ENCODE data around the gene TP53RK.

TP53RK gene

GRCh38 chr20:46660487-46660886 lies 28.8 kb downstream of the TP53RK start:
- no peak for DNase-seq (ENCODE audit: low spot score)

DNA sequence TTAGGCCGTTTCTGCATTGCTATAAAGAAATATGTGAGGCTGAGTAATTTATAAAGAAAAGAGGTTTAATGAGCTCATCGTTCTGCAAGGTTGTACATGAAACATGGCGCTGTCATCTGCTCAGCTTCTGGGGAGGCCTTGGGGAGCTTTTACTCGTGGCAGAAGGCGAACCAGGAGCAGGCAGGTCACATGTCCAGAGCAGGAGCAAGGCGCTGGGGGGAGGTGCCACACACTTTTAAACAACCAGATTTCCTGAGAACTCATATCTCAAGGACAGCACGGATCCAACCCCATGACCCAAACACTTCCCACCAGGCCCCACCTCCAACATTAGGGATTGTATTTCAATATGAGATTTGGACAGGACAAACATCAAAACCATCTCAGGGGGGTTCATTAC lies 31.6 kb downstream of the TP53RK start:
- DNase-seq (ENCODE audit: low spot score) = no peak

DNA sequence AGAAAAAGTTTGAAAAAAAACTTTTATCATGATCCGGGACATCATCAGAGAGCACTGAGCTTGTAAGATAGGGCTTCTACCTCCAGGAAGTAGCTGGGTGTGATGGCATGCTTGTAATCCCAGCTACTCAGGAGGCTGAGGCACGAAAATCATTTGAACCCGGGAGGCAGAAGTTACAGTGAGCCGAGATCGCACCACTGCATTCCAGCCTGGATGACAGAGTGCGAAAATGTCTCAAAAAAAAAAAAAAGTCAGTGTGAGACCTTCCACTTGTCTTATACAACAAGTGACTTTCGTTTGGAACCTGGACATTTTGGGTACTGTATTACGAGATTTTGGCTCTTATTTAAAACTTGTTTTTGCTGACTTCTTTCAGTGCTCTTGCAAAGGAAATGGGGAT lies 32.1 kb downstream of the TP53RK start:
- no peak for DNase-seq (ENCODE audit: low spot score)

DNA sequence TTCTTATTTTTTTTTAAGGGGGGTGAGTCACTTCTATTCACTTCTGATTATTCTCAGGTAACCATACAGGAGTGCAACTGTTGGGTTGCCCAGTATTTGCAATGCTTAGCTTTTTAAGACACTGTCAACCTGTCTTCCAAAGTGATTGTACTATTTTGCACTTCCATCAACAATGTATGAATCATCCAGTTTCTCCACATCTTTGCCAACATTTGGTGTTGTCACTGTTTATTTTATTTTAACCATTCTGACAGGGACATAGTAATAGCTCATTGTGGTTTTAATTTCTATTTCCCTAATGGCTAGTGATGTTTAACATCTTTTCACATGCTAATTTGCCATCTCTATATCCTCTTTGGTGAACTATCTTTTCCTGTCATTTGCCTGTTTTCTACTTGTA lies 36.5 kb downstream of the TP53RK start:
- DNase-seq (ENCODE audit: low spot score) = no peak

DNA sequence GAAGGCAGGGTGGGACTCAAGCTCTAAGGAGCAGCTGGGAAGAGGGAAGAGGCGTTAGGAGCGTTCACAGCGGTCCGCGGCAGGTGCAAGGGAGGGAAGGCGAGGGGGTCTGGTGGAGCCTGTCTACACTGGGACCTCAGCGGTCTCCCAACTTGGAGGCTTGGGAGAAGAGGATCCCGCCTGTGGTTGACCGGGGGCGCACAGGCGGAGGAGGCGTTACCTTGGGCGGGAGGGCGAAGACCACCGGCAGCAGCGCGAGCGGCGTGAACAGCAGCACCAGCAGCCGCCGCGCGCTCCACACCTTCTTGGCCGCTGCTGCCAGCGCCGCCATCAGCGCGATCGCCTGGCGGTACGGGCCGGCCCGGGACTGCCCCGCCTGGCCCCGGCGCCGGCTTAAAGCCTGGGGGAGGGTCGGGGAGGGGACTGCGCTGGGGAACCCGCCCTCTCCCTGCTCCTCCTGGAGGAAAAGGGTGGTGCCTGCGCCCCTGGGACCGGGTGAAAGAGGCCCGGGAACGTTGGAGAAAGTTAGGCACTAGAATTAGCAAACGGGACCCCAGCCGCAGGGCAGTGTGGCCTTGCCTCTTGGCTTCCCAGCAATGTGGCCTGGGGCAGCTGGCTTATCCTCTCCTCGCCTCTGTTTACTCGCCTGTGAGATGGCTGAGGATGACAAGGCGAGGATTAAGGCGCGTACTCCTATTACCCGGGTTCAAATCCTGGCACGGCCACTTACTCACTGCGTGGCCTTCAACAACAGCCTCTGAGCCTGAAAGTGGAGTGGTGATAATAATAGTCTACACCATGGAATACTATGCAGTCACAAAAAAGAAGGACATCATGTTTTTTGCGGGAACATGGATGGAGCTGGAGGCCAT lies 37.9 kb downstream of the TP53RK start, which contains the start of gene SLC13A3:
Gene SLC13A3, minus strand, starts transcription at position 369 of the 872 bp plus-strand sequence. Its CDS starts 38 bp downstream, at position 331.
- peak; percentile 85 for DNase-seq (ENCODE audit: low spot score)

DNA sequence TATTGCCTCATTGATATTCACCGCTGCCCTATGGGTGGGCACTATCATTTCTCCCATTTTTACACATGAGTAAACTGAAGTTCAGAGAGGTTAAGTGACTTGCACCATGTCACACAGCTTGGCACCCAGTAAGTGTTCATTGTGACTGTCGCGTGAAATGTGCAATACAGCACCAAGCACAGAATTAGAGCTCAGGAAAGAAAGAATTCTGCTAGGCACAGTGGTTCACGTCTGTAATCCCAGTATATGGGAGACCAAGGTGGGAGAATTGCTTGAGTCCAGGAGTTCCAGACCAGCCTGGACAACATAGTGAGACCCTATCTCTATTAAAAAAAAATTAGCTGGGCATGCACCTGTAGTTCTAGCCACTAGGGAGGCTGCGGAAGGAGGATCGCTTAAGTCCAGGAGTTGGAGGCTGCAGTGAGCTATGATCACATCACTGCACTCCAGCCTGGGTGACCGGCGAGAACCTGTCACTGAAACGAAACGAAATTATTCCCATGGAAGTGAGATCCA lies 38.6 kb downstream of the TP53RK start:
- DNase-seq (ENCODE audit: low spot score) = no peak

- no peak for DNase-seq (ENCODE audit: low spot score)
These were observed 39.2 kb downstream of the TP53RK start for GRCh38 chr20:46649965-46650542.

- no peak for DNase-seq (ENCODE audit: low spot score)
These were observed 39.6 kb downstream of the TP53RK start for GRCh38 chr20:46649650-46649949.

- peak; percentile 34 for DNase-seq (ENCODE audit: low spot score)
These were observed 40.2 kb downstream of the TP53RK start for GRCh38 chr20:46648903-46649649.

GRCh38 chr20:46647469-46647868 lies 41.8 kb downstream of the TP53RK start:
- no peak for DNase-seq (ENCODE audit: low spot score)

GRCh38 chr20:46646659-46647380 lies 42.4 kb downstream of the TP53RK start:
- DNase-seq (ENCODE audit: low spot score) = no peak

DNA sequence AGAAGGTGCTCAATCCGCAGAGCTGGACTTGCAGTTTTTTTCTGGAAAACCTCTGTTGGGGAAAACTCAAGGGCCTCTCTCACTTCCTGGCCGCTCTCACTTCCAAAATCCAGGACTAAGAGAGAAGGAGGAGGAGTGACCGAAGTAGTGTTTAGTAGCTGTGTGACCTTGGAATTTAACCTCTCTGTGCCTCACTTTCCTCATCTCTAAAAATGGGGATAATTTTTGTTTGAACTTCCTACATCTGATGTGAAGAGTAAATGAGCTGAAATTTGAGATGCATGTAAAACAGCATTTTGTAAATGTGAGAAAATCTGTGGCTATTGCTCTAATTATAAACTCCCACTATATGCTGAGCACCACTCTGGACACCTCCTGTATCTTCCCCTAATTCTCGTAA lies 43.1 kb downstream of the TP53RK start:
- no peak for DNase-seq (ENCODE audit: low spot score)

DNA sequence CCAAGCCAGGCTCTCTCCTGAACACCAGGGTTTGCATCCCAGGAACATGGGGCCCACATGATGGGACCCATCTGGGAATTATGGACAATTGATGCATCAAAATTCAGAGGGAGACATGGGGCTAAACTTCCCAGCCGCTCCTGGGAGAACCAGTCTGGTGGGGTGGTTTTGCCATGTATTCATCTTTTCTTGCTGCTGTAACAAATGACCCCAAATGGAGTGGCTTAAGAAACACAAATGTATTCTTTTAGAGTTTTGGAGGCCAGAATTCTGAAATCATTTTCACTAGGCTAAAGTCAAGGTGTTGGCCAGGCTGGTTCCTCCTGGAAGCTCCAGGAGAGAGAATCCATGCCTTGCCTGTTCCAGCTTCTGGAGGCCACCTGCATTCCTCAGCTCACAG lies 44.5 kb downstream of the TP53RK start:
- DNase-seq (ENCODE audit: low spot score) = no peak

DNA sequence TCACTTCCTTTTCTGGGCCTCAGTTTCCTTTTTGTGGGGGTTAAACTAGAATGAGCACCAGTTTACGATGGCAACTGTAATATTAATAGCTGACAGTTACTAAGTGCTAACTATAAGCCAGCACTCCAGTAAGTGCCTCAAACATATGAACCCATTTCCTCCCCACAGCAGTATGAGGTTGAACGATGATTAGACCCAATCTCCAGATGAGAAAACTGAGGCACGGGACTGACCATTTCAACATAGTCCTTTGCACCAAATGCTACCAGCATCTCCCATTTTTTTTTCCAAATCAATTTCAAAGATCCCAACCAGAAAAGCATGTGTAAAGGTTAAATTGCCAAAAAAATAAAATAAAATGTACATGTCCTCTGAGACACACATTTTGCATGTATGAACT lies 45.1 kb downstream of the TP53RK start:
- DNase-seq (ENCODE audit: low spot score) = no peak

DNA sequence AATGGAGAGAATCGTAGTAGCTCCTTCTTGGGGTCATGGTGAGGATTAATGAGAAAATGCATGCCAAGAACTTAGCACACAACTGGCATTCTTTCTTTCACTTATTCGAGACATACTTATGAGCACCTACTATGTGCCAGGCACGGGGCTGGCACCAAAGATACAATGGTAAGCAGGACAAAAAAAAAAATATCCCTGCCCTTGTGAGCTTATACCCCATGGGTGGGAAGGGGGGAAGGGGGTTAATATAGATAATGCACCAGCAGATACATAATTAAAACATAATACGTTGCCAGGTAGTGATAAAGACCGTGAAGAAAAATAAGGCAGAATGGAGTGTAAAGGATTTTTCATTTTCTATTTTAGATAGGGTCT lies 46.3 kb downstream of the TP53RK start:
- DNase-seq (ENCODE audit: low spot score) = no peak

- DNase-seq (ENCODE audit: low spot score) = no peak
These were observed 46.8 kb downstream of the TP53RK start for GRCh38 chr20:46642265-46642968.

DNA sequence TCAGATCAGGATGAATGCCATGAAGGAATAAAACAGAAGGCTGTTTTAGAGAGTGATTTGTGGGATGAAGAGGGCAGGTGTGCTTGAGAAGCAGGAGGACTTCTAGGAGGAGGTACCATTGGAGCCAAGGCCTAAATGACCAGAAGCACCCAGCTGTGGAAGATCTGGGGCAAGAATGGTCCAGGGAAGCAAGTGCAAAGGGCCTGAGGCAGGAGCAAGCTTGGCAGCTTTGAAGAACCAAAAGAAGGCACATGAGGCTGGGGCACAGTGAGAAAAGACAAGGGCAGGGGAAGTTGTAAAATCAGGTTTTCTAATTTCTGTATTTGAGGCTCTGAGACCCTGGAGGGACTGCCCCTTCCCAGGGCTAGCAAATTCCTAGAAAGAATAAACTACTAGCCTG lies 47.8 kb downstream of the TP53RK start:
- DNase-seq (ENCODE audit: low spot score) = no peak

GRCh38 chr20:46640536-46641311 lies 48.5 kb downstream of the TP53RK start:
- DNase-seq (ENCODE audit: low spot score) = no peak

DNA sequence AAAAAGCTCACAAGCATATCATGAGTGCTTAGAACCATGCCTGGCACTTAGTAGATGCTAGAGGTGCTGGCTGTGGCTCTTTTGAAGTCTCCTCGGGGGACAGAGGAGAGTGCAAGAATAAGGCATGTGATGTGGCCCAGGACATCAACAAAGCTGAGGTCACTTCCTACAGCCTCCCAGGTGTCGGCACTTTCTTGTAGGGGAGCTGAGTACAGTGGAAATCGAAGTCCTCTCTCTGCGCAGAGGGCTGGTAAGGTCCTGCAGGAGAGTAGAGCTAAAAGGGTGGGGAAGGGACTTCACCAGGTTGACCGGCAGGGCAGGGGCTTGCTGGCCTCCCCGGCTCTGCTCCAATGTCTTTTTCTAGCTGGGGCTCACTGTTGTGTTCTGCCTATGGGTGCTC lies 49.2 kb downstream of the TP53RK start:
- no peak for DNase-seq (ENCODE audit: low spot score)

GRCh38 chr20:46639587-46639986 lies 49.7 kb downstream of the TP53RK start:
- DNase-seq (ENCODE audit: low spot score) = no peak

- DNase-seq (ENCODE audit: low spot score) = no peak
These were observed 50.4 kb downstream of the TP53RK start for GRCh38 chr20:46638898-46639274.

Data from iPS-NIHi11 (cell line).